ENCODE results near the gene BCL2.
"Not testable (repeated sequence)": the region's sequence is repeated elsewhere in the genome, so short reads cannot be mapped to it uniquely, and the experiment has no call there.

BCL2 gene

GRCh38 chr18:63232826-63233225 is 86.7 kb downstream of the BCL2 start:
- DNase-seq (ENCODE audit: low spot score): no peak

DNA sequence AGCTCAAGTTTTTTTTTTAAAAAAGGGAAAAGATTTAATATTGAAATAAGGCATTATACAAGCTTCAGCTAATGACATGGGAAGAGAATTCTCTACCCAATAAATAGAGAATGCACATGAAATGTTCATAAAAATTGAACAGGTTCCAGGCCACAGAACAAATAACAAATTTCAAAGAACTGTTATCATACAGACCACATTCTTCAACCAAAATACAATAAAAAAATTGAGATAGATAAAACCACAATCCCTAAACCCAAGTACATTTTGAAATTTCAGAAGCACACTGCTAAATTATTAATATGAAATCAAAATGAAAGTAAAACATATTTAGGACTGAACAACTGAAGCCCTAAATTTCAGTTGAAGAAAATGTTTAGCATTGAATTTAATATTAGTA is 89.6 kb downstream of the BCL2 start:
- DNase-seq (ENCODE audit: low spot score): no peak

DNA sequence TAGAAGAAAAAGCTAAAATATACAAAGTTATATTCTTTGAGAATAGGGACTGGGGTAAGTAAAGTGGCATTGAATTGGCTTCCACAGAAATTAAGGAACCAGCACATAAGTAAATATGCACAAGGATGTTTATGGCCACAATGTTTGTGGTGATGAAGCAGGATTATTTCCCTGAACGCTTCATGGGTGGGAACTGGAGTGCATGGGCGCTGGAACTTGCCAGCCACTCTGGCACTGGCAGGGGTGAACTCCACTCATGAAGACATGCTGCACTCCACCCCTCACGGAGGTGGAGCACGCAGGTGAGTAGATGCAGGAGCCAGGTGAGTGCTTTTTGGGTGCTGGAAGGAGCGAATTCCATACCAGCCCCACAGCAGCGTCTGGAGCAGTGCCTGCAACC is 94.1 kb downstream of the BCL2 start:
- no peak for DNase-seq (ENCODE audit: low spot score)

GRCh38 chr18:63224630-63225029 is 94.9 kb downstream of the BCL2 start:
- peak; percentile 60 for DNase-seq (ENCODE audit: low spot score)

- DNase-seq (ENCODE audit: low spot score): no peak
Measured at GRCh38 chr18:63223837-63224236, 95.7 kb downstream of the BCL2 start.

DNA sequence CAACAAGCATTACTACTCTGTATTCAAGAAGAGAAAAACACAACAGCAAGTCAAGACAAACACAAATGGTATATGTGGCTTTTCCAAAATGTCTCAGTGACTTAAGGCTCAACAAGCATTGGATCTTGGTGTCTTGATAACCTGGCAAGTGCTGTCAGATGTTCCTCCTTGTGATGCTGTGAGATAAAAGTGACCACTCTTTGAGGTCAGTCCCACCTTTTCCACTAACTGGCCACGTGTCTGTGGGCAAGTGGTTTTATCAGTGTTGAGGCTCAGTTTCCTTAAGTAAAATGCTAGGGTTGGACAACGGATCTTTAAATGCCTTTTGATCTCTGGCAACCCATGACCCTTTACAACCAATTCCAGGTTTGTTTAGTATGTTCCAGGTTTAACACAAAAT is 98.7 kb downstream of the BCL2 start:
- no peak for DNase-seq (ENCODE audit: low spot score)

- DNase-seq (ENCODE audit: low spot score): no peak
Measured at GRCh38 chr18:63218472-63218871, 101.1 kb downstream of the BCL2 start.

DNA sequence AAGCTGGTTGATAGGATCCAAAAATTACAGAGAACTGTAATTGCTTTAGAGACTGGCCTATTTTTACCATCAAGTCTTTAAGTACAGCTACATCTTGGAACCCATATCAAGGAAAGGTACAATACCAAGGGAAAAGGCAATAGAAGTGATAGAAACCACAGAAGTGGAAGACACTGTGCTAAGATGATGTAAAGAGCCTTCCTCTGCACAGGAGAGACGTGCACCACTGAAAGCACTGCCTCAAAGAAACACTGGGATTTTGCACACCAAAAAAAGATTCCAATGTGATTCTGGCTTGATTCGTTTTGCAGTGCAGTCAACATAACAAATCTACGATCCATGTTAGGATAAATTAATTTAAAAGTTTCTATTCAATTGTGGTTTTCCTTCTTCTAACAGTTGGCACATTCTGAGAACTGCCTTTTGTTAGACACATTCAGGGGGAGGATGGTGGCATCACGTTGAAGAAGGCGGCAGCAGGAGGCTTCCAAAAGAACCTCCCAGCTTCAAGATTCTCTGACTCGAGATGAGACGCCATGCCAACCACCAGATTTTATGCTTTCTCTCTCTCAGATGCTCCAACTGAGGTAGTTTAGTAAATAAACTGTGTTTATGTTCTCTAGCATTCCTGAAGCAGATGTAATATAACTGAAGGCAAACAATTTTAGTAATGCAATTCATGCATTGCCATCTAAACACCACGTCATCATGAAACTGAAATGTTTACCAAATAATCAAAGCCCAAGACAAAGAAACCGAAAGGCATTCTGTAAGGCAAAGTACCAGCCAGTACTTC is 102.9 kb downstream of the BCL2 start:
- peak; percentile 69 for DNase-seq (ENCODE audit: low spot score)

- no peak for DNase-seq (ENCODE audit: low spot score)
Measured at GRCh38 chr18:63213936-63214671, 105.5 kb downstream of the BCL2 start.

DNA sequence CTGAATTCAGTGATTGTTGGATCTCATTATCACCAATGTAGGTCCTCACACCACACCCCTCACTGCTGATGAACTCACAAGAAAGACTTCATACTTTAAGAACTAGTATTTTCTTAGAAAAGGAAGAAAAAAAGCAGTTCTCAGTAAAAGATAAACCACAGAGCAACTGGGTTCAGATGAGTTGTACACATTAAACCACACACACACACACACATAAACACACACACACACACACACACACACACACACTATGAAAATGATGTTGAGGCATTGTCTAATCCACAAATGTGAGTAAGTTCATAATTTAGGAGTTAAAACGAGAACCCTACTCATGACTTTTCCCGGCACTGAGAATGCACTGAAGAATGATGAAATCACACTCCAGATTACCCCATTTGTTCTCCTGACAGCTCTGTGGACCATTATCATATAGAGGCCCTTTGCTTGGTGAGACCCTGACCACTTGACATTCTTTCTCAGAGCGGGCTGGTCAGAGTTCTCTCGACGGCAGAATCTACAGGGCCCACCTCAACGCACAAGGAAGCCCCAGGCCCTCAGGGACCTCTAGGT is 106.2 kb downstream of the BCL2 start:
- peak; percentile 82 for DNase-seq (ENCODE audit: low spot score)

GRCh38 chr18:63210521-63210920 is 109.0 kb downstream of the BCL2 start:
- DNase-seq (ENCODE audit: low spot score): no peak

GRCh38 chr18:63208676-63209075 is 110.9 kb downstream of the BCL2 start:
- DNase-seq (ENCODE audit: low spot score): no peak

DNA sequence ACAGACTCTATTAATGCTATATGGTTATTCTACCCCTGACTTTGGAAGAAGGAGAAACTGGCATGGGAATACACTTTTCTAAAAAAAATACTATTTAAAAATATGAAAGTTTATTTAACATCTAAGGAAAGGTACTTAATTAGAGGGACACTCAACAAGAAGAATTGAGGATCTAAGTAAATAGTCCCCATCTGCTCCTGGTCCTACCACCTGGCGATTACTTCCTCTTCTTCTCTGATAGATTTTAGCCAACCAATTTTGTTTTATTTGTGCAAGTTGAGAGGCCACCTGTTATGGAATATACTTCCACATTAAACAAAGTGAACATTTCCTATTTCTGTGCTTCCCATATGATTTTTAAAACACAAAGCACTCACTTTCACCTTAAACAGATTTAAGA is 111.7 kb downstream of the BCL2 start:
- no peak for DNase-seq (ENCODE audit: low spot score)

DNA sequence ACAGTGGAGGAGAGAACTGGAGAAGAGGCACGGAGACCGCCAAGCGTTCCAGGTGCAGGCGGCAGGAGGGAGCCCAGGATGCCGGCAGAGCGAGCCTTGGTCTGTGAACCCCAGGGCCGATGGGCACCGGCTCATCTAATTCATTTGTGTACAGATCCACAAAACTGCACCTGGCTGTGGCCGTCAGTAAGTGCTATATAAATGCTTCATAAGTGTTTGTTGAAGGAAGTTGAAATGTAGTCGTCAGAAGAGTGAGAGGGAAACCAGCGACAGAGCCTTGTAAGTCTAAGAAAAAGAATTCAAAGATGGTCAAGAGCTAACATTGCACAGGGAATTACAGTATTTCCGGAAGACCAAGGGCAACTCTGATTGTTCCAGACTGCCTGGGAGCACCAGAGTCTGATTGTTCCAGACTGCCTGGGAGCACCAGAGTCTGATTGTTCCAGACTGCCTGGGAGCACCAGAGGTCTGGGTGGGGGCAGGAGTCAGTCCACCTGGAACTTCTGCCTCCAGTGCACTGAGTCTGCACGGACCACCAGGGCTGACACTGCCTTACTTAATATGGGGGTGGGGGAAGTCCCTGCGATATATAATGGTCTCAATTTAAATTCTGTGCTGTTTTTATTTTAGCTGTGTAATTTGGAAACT is 112.3 kb downstream of the BCL2 start:
- no peak for DNase-seq (ENCODE audit: low spot score)

DNA sequence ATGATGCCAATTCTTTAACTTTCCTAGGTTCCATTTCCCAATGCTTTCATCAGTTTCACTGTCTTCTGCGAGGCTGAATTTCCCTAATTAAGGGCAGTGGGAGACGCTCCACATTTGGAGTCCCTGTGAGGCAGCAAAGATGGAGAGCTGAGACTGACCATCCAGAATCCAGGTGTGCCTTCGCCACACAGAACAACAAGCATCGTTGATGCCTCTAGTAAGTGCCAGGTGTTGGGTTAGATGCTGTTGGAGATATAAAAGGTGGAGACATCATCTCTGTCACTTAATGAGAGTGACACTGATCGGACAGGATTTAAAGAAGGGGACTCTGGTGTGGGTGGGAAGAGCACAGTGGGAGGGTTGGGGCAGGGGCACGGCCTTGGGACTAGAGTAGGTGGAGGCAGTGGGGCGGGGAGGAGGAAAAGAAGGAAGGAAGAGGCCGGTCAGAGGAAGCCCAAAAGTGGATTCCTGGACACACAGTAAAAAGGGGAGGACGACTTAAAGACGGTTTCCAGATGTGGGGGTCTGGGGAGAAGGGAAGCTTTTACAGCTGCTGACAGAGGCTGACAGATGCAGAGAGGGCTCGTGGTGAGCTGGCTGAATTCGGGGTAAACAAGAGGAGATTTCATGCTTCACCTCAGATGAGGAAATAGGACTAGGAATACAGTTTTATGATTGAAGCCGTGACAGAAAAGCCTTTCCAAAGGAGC is 113.0 kb downstream of the BCL2 start:
- DNase-seq (ENCODE audit: low spot score): no peak

DNA sequence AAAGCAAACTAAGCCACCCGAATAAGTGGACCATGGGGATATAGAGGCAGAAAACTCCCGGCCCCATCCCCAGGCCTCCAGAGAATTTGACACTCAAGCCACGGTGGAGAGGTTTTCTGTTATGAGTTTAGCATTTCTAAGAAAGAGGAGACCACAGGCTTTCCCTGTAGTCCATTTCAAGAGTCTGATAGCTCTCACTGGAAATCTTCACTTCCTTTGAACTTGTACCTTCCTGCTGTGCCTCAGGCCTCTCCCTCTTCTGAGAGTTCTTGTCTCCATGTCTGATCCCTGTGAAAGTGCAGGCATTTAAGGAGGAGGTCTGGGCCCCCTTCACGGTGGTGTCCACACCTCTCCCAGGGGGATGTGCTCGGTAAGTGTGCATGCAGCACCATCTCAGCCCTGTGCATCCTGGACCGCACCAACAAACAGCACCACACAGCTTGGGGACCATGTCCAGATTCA is 113.7 kb downstream of the BCL2 start:
- DNase-seq (ENCODE audit: low spot score): peak; percentile 73

DNA sequence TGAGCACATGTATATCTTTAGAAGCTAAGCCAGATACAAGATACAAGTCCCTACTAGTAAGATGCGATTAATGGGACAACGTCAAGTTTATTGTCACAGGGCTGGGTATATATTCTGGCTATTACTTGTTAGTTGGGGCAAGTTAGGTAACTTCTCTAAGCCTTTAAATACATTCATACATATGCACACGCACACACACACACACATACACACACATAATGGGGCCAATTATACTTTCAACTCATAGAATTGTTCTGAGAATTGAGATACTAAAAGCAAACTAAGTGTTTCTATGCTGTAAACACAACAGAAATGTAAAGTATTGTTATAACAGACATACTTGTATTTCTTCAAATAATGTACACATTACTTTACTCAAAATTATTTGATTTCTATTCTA is 116.1 kb downstream of the BCL2 start:
- DNase-seq (ENCODE audit: low spot score): no peak

- DNase-seq (ENCODE audit: low spot score): no peak
Measured at GRCh38 chr18:63202828-63203227, 116.7 kb downstream of the BCL2 start.

- not testable (repeated sequence) for DNase-seq (ENCODE audit: low spot score)
Measured at GRCh38 chr18:63201456-63201855, 118.1 kb downstream of the BCL2 start.

- DNase-seq (ENCODE audit: low spot score): peak; percentile 92
Measured at GRCh38 chr18:63199743-63200241, 119.8 kb downstream of the BCL2 start.

- no peak for DNase-seq (ENCODE audit: low spot score)
Measured at GRCh38 chr18:63198868-63199742, 120.5 kb downstream of the BCL2 start.
